Activated T-cell treated with anti-CD3 and anti-CD28 coated beads for 24 hours (primary cell): ENCODE measurements around the gene PDE6D.
"Not testable (repeated sequence)": the region's sequence is repeated elsewhere in the genome, so short reads cannot be mapped to it uniquely, and the experiment has no call there.

Experiments
- DNase-seq: peaks from one replicate; pipeline ENCODE4 v3.0.0-alpha.2; 2020; ENCODE audit warnings: low read depth

The PDE6D gene

DNA sequence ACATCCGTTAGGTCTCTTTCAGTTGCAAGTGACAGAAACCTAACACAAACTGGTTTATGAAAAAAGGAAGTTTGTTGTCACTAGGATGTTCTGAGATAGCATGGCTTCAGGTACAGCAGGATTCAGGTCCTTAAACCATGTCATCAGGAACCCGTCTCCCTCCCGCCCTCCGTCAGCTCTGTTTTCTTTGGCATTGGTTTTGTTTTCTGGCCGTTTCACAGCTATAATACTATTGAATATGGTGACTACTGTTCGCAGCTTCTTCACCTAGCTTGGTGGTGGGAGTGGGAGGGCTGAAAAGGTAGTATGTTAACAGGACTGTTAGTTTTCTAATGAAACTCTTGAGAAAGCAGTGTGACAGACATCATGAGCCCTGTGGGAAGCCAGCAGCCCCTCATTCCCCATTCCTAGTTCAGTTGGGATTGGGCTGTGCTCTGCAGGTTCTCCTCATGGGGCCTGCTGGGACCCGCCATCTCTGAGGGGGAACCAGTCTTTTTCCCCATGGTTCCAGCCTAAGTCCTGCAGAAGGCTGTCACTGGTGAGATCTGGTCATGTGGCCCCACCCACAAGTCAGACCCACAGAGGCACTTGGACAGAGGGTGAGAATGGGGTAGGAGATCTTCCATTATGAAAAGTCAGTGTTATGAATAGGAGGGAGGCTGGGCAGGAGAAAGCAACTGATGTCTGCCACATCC, 60.6 kb downstream of the PDE6D start:
- DNase-seq = no peak

DNA sequence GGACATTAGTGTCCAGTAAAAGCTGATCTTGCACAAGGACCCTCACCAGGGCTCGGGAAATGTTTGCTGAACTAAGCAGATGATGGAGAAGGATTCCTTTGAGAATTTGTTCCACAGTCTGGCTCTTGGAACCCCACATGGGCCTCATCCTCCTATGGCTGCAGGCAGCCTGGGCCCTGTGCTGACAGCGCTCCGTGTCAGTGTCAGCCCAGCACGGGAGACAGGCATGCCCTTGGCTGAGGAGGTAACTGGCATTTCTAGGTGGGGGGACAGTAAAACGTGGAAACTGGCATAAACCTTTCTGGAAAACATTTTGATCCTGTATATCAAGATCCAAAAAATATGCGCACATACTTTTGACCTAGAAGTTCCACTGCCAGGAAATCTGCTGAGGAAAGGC, 62.3 kb downstream of the PDE6D start:
- DNase-seq = no peak

DNA sequence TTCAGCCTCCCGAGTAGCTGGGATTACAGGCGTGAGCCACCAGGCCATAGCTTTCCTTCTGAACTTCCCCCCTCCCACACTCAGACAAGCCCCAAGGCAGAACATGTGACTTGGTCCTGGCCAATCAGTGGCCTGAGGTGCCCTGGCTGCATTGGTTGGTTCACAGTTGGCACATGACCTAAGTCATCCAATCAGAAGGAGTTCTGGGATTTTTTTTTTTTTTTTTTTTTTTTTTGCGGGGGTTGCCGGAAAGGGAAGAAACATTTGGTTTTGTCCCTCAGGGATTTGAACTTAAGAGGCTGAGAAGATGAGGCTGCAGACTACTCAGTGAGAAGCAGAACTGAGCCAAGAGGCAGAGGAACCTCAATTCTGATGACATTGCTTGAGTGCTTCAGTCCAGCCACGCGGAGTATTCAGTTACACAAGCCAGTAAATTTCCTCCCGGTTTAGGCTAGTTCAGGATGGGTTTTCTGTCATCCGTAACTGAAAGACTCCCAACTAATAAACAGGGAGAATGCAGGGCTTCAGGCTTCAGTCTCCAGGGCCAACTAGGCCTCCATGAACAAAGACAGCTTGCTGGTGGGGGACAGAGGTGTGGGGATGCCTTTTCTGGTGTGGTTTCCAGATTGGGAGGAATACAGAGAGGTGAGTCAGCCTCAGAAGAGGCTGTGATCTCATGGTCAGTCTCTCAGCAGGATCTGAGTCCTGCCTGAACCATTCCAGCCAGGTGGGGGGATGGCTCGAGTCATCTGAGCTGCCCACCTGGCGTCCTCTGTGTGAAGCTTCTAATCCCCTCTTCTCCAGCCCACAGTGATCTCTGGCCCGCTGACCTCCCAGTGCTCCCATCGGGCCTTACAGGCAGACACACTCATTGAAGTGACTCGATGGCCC, 63.6 kb downstream of the PDE6D start:
- no peak for DNase-seq

DNA sequence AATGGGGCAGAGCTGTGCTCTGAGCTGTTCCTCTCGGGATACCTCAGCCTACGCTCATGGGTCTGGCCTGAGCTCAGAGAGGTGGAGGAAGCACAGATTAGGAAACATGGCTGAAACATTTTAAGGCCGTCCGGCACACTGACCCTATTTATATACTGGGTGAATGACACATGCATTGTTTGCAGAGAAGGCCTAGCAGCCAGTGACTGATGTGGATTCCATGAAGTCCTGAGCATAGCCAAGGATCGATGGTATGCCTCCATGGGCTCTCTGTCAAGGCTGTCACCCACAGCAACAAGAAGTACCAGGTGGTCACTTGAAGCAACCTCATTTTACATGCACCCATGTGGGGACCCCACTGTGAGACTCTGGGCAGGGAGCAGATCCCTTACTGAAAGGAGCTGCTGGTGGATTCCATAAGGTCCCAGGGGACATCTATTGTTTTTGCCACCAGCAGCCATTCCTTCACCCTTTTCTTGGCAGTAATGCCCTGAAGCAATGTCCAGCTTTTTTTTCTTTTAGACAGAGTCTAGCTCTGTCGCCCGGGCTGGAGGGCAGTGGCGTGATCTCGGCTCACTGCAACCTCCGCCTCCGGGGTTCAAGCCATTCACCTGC, 64.3 kb downstream of the PDE6D start:
- DNase-seq = no peak

DNA sequence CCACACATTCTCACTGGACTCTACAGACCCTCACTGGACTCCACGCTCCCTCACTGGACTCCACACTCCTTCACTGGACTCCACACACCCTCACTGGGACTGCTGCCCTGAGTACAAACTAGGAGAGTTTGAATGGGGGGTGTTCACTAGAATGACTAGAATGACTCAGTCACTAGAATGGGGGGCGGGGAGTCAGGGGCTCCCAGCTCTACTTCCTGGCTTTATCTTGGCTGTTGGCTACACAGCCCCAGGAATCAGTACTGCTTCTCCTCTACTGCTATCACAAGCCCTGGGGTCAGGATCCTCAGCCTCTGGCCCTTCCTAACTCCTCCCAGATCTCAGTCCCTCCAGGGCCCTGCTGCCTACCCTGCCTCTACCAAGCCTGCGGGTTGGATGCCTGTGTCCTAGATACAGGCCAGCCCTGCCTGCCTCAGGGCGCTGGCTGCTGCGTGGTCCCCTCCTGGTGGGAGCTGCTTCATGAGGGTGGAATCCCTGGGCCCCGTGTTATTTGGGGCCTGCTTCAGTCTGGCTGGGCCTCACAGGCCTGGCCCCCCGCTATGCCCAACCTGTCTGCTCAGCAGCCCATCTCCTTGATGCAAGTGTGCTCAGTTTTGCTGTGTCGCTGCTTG, 65.0 kb downstream of the PDE6D start:
- no peak for DNase-seq

DNA sequence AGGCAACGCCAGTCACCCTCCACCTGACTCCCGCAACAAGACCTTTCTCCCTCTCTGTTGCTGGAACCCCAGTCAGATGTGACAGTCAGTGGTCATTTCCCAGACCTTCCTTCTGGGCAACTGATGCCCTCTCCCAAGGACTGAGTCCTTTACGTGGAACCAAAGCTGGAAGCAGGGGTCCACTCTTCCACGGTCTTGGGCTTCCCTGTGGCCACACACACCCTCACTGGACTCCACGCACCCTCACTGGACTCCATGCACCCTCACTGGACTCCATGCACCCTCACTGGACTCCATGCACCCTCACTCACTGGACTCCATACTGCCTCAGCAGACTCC, 65.6 kb downstream of the PDE6D start:
- no peak for DNase-seq

DNA sequence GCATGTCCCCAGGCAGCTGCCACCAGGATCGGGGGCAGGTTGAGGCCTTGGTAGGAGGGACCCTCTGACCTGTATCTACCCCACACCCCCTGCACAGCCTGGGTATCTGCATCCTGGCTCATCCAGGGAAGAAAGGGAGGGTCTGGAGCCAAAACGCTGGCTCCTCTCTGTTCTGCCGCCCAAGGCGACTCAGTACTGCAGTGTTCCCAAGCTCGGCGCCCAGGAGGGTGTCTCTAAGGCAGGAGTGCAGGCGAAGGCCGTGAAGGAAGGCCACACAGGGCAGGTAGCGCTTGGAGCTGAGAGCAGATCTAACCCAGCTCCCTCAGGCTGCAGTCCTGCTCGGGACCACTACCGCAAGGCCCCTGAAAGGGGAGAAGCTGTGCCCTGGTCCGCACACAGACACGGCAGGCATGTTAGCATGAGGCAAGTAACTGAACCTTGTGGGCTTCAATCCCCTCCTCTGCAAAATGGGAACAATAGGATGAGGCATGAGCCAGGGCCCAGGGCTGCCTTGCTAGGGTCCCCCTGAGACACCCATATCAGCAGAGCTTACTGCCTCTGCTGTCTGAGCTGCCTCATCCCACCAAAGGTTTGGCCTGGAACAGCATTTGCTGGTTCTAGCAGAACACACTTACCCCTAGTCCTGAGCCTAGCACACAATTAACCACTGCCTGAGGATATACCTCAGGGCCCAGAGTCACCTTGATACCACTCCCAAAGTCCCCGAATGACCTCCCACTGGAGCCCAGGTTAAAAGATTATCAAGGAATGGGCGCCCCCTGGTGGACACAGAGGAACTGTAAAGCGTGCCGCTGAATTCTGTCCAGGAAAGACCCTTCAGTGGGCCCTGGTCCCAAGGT, 66.2 kb downstream of the PDE6D start:
- peak; percentile 75 for DNase-seq

DNA sequence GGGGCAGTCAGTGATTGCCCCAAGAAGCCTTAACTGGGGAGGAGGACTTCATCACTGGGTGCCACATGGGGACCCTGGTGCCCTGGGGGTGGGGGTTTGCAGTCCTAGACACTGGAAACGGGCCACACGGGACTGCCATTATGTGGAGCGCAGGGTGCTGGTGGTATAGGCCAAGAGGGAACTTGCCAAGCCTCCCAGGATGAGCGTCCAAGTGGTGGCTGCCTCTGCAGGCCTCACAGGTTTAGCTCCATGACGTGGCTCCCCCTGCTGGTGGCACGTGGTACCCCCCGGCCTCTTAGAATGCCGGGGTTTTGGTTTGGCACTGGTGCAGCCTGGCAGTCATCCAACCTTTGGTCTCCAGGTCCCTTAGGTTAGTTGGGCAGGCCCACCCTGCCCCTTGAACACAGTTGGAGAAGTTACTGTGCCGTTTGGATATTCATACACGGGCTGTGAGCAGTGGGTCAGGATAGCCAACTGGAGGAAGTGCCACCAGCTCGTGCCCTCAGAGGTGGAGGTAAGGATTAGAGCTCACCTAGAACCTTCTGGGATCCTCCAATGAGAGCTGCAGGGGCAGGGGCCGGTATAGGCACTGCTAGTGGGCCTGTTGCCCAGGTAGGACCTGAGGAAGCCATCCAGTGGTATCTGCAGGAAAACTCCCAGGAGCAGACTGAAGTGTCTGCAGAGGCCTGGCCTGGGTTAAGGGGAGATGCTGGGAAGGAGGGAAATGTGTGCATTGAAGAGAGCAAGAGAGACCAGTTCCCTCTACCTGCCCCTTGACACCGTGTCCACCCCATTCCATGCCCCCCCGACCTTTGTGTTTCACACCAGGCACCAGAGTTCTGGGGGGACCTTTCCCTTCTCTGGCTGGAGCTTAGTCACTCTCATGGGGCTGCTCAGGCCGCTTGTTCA, 67.1 kb downstream of the PDE6D start:
- peak; percentile 84 for DNase-seq

DNA sequence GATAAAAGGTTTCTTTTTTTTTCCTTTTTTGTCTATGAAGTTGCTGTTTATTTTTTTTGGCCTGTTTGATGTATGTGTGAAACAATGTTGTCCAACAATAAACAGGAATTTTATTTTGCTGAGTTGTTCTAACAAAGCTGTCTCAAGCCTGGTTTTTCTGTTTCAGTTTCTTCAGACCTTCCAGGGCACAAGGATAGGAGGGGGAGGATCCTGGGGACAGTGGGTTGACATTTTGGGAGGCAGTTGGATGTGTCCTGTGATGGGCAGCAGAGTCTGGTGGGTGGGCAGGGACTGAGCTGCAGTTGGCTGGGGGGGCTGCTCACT, 67.7 kb downstream of the PDE6D start:
- not testable (repeated sequence) for DNase-seq

DNA sequence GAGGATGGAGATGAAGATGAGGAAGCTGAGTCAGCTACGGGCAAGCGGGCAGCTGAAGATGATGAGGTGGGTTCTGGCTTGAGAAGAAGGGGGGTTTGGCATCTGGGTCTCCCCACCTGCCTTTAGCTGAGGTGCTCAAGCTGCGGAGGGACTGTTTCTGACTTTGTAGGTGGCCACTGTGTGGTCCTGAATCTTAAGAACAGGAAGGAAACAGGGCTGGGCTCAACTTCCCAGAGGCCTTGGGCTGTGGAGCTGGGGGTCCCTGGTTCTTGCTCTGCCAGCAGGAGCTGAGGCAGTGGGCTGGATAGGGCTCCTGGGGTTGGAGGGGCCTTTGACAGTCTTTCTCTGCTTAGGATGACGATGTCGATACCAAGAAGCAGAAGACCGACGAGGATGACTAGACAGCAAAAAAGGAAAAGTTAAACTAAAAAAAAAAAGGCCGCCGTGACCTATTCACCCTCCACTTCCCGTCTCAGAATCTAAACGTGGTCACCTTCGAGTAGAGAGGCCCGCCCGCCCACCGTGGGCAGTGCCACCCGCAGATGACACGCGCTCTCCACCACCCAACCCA, 68.5 kb downstream of the PDE6D start:
- peak; percentile 37 for DNase-seq

DNA sequence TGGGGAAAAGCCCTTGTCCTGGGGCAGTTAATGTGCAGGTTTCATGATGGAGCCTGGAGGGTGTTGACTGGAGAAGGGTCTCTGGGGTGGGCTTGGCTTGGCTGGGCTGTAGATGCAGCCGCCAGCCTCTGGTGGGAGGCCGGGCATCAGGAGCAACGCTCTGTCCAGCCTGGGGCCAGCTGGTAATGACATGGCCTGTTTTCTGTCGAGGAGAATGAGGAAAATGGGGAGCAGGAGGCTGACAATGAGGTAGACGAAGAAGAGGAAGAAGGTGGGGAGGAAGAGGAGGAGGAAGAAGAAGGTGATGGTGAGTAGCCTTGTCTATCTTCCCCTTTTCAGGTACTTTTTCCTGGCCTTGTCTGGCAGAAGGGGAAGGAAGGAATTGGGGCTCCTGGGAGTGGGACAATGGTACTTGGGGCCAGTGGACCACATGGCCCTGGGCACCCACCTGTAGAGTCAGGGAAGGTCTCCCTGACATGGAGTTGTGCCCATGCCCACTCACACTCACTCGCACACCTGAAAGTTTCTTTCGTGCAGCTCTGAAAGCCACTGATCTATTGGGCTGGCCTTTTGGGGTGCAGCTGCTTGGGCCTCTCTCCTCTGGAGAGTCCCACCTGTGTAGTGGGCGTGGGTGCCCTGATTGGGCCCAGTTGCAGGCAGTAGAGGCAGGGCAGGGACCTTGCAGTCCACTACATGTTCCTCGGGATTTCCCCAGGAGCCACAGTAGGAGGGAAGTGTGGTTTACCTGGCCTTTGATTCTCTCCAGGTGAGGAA, 69.2 kb downstream of the PDE6D start:
- DNase-seq = no peak

DNA sequence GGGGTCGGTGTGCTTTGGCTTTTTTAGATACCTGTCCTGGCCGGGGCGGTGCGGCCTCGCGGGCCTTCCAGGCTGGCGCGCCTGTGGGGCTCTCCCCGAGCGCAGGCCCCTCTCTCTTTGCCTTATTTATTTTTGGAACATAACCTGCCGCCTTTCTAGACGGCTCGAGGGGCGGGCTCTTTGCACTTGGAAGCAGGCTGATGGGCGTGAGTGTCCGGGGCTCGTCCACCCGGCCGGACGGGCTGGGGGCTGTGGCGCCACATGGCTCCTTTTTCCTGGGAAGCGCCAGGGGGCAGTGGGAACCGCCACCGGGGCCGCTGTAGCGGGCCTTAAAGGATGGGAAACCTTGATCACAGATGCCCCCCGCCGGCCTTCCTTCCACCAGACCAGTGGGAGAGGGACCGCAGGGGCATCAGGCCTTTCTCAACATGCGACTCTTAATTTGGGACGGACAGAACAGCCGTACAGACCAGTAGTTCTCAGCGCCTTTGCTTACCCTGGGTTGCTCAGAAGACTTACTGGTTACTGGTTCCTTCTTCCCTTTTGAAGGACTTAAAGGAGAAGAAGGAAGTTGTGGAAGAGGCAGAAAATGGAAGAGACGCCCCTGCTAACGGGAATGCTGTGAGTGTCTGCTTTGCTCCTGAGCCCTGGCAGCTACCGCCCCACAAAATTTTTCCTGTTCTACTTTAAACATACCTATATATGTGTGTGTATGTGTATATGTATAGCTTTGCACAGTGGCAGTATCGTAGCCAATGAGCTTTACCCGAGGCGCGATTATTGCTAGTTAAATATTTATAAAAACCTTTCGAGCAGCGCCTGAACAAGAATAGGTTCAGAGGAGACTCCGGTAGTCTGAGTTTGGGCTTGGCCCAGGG, 70.0 kb downstream of the PDE6D start:
- no peak for DNase-seq

DNA sequence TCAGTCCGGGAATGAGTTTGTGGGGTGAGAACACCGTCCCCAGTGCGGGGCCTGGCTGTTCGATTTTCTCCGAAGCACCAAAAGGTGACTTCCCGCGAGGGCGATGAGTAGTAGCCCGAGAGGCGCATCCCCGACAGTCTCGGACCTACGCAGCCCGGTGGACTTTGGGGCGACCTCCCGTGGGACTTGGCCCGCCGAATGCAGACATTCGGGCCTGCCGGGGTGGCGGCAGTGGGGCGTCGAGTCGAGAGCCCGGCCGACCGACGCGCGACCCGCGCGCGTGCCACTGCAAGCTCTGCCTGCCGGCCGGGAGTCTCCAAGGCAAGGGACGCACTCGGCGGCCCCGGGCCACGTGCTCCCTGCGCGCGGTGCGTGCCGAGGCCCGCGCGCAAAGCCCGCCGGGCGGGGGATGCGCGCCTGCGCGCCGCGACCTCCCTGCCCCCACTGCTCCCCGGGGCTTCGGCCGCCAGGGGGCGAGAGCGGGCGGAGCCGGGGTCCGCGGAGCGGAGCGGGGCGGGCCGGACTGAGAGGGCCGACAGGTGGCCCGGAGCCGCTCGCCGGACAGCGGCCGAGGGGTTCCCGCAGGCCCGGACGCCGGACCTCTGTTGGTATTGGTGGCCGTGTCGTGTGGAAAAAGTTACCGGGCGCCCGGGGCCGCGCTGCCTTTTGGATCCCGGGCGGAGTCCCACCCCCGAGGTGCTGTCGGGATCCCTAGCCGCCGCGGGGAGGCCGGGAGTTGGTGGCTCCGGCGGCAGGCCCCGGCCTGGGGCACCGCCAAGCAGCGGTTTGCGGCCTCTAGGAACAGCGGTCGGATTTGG, 70.9 kb downstream of the PDE6D start:
- peak; percentile 82 for DNase-seq

DNA sequence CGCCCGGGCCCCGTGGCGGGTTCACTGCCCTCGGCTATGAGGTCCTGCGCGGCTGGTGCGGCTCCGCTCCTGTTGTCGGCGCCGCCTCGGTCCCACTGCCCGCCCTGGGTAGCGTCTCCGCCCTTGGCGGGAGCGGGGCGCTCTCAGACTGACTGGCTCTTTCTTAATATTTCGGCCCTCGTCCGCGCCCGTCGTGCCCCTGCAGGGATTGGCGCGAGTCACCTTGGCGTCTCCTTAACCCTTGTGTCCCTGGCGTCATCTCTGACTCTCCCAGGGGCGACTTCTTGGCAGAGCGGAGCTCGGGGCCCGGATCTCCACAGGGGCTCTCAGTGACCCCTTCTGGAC, 71.5 kb downstream of the PDE6D start:
- peak; percentile 33 for DNase-seq

DNA sequence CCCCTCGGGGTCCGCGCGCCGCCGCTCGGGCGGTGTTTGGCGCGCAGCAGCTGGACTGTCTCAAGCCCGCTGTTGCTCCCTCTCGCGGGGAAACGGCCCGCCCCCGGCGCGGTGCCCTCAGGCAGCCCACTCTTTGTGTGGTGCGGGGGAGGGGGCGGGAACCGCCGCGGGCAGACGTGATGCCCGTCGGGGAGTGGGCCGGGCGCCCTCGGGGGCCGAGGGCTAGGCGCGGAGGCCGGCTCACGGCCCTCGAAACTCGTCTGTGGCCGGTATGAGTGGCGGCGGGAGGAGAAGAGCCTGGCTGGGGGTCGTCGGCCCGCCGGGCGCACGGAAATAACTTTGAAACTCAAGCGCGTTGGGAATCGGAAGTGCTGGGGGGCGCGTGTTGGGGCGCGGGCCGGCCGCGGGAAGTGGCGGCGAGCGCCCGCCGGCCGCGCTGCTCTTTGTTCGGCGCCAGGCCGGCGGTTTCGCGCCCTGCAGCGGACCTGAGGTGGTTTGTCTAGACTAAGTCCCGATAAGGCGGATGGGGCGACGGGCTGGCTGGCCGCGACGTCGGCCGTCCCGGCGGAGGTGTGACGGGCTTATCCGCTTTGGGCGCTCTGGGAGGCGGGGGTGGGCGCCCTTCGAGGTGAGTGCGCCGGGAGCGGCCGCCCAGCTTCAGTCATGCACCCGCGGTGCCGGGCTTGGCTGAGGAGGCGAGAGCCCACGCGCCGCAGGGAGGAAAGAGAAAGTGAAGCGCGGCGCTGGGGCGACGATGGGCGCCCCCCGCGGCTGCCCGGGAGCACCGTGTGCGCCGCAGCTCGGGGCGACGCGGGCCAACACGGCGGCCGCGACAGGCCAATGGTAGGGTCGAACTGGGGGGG, 72.1 kb downstream of the PDE6D start:
- peak; percentile 36 for DNase-seq

DNA sequence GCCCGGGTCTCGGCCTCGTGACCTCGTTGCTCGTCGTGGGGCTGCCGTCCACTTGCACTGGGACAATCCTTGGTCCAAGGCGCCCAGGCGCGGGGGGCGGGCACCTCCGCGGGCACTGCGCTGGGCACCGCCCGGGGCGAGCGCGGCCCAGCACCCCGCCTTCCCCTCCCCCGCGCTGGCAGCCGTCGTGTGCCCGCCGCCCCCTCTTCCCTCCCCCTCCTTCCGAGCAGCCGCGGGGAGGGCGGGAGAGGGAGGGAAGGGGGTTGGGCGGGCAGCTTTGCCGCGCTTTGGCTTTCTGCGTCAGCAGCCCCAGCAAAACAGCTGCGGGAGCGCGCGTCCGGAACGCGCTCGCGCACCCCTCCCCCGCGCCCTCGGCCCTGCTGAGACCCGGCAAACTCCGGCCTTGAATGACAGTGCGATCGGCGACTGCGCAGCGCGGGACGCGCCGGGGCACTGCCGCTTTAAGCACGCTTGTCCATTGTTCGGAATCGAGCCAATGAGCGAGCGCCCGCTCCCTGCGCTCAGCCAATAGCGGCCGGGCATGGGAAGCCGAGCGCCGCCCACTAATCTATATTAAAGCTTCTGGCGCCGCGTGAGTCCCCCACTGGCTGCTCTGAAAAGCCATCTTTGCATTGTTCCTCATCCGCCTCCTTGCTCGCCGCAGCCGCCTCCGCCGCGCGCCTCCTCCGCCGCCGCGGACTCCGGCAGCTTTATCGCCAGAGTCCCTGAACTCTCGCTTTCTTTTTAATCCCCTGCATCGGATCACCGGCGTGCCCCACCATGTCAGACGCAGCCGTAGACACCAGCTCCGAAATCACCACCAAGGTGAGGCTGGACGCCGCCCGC, 72.9 kb downstream of the PDE6D start, which contains the start of gene PTMA:
Gene PTMA (plus strand): TSS at position 599 of the 846 bp plus-strand sequence. CDS start 182 bp downstream, at position 781.
- DNase-seq = peak; percentile 99
